ENCODE measurements around the gene KCNQ2. TPM values are rescaled to one million over a fixed set of nuclear protein-coding genes. Genes with fewer than 3 reads are reported as not detected.

The KCNQ2 gene
- total and polyA plus RNA-seq, 4 donors, result not detected

GRCh38 chr20:63377256-63377941 is 95.1 kb downstream of the KCNQ2 start:
- H3K9ac ChIP-seq (ENCODE audit: low read depth in 1 of 2, low read length in 2 of 2), result no peak overlapping the region
- H3K27ac ChIP-seq (ENCODE audit: low read depth in 1 of 2, low read length in 2 of 2), result no peak overlapping the region
- no peaks in the 10 kb centered on the region for H3K9me3 ChIP-seq (ENCODE audit: control insufficient read depth in 4 of 4, low read length in 3 of 4)
- WGBS, result 24% methylated on average over 32 of the region's 32 CpGs
- peaks cover 0 to 3% (median under 1%) of the 10 kb centered on the region in 4 donors for H3K27me3 ChIP-seq (ENCODE audit: control insufficient read depth in 4 of 4, insufficient read depth in 4 of 4, low read length in 3 of 4)
- H3K4me3 ChIP-seq (ENCODE audit: low read depth in 1 of 3, low read length in 3 of 3), result no peak overlapping the region
- TF ChIP-seq EGR1 (IDR thresholded peaks at IDR 0.05; ENCODE audit: low read depth in 2 of 2) (no peak), RXRA (IDR thresholded peaks at IDR 0.05) (no peak), NR2F2 (IDR thresholded peaks at IDR 0.05) (no peak), MAX (IDR thresholded peaks at IDR 0.05) (no peak), SP1 (IDR thresholded peaks at IDR 0.05) (no peak), HNF4G (IDR thresholded peaks at IDR 0.05) (no peak), FOXA1 (IDR thresholded peaks at IDR 0.05) (no peak), ATF3 (IDR thresholded peaks at IDR 0.05) (no peak), JUND (IDR thresholded peaks at IDR 0.05) (no peak), ZBTB33 (IDR thresholded peaks at IDR 0.05) (no peak), TAF1 (conservative IDR thresholded peaks at IDR 0.05) (no peak), GABPA (IDR thresholded peaks at IDR 0.05 in 1 of 2, conservative IDR thresholded peaks at IDR 0.05 in 1 of 2) (no peak)
- H3K4me1 ChIP-seq (ENCODE audit: control insufficient read depth in 4 of 4, insufficient read depth in 4 of 4, low read length in 3 of 4), result peaks cover 0 to 4% (median 0%) of the 10 kb centered on the region in 4 donors
- no peak for DNase-seq (ENCODE audit: low spot score)
- H3K36me3 ChIP-seq (ENCODE audit: control insufficient read depth in 4 of 4, insufficient read depth in 3 of 4, low read depth in 1 of 4, low read length in 3 of 4), result no peaks in the 10 kb centered on the region

GRCh38 chr20:63376283-63377250 is 95.9 kb downstream of the KCNQ2 start:
- no peak overlapping the region for H3K27ac ChIP-seq (ENCODE audit: low read depth in 1 of 2, low read length in 2 of 2)
- no peak for DNase-seq (ENCODE audit: low spot score)
- peaks cover 0 to 3% (median under 1%) of the 10 kb centered on the region in 4 donors for H3K27me3 ChIP-seq (ENCODE audit: control insufficient read depth in 4 of 4, insufficient read depth in 4 of 4, low read length in 3 of 4)
- 47% methylated on average over 31 of the region's 31 CpGs for WGBS
- no peak overlapping the region for H3K4me3 ChIP-seq (ENCODE audit: low read depth in 1 of 3, low read length in 3 of 3)
- H3K9me3 ChIP-seq (ENCODE audit: control insufficient read depth in 4 of 4, low read length in 3 of 4), result no peaks in the 10 kb centered on the region
- H3K36me3 ChIP-seq (ENCODE audit: control insufficient read depth in 4 of 4, insufficient read depth in 3 of 4, low read depth in 1 of 4, low read length in 3 of 4), result no peaks in the 10 kb centered on the region
- H3K9ac ChIP-seq (ENCODE audit: low read depth in 1 of 2, low read length in 2 of 2), result no peak overlapping the region
- TF ChIP-seq FOXA2 (IDR thresholded peaks at IDR 0.05), result no peak
- TF ChIP-seq GABPA (IDR thresholded peaks at IDR 0.05 in 1 of 2, conservative IDR thresholded peaks at IDR 0.05 in 1 of 2), result no peak
- no peak for TF ChIP-seq FOXA1 (IDR thresholded peaks at IDR 0.05)
- no peak for TF ChIP-seq RAD21 (IDR thresholded peaks at IDR 0.05)
- no peak for TF ChIP-seq SP1 (IDR thresholded peaks at IDR 0.05)
- TF ChIP-seq YY1 (IDR thresholded peaks at IDR 0.05), result no peak
- no peaks in the 10 kb centered on the region for H3K4me1 ChIP-seq (ENCODE audit: control insufficient read depth in 4 of 4, insufficient read depth in 4 of 4, low read length in 3 of 4)
